ENCODE data around the gene BLVRA.

DNA sequence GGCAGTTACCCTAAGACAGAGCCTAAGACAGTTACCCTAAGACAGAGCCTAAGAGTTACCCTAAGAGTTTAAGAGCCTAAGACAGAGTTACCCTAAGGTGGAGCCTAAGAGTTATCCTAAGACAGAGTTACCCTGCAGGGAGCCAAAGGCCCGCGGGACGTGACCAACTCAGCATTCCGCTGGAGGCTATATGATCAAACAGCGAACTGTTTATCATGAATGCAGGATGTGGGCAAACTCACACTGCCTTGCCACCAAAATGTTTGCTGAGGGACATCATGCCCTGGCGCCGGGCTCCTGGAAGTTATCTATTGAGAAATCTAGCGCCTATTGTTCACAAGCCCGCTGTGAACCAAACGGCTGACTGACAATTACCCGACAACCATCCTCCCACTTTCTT, 49.9 kb downstream of the BLVRA start:
- no peak for TF ChIP-seq POLR2A (IDR thresholded peaks at IDR 0.05)
- TF ChIP-seq, protein P1, sequence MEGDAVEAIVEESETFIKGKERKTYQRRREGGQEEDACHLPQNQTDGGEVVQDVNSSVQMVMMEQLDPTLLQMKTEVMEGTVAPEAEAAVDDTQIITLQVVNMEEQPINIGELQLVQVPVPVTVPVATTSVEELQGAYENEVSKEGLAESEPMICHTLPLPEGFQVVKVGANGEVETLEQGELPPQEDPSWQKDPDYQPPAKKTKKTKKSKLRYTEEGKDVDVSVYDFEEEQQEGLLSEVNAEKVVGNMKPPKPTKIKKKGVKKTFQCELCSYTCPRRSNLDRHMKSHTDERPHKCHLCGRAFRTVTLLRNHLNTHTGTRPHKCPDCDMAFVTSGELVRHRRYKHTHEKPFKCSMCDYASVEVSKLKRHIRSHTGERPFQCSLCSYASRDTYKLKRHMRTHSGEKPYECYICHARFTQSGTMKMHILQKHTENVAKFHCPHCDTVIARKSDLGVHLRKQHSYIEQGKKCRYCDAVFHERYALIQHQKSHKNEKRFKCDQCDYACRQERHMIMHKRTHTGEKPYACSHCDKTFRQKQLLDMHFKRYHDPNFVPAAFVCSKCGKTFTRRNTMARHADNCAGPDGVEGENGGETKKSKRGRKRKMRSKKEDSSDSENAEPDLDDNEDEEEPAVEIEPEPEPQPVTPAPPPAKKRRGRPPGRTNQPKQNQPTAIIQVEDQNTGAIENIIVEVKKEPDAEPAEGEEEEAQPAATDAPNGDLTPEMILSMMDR (IDR thresholded peaks at IDR 0.05) = no peak
- no peak for TF ChIP-seq EP300 (IDR thresholded peaks at IDR 0.05)

Data from suprapubic skin (tissue), 3 donors.